Mesendoderm (in vitro differentiated cells): ENCODE results near the gene IMPACT.

Experiments
- DNase-seq: peaks from one replicate; pipeline ENCODE4 v3.0.0; 2013
- H2AK5ac ChIP-seq: 2 replicates; pipeline ENCODE4 v1.6.1; 2013; ENCODE audit warnings: low read length, inconsistent platforms
- H2BK120ac ChIP-seq: 2 replicates; pipeline ENCODE4 v1.6.1; 2013; ENCODE audit warnings: low read depth, mild to moderate bottlenecking, low read length, moderate library complexity, mixed read lengths
- H2BK15ac ChIP-seq: replicated peaks from 2 replicates; pipeline ENCODE4 v1.6.1; 2013; ENCODE audit warnings: low read depth, mild to moderate bottlenecking, moderate library complexity
- H2BK5ac ChIP-seq: 2 replicates; pipeline ENCODE4 v1.6.1; 2013; ENCODE audit warnings: low read length, inconsistent platforms
- H3K18ac ChIP-seq: 2 replicates; pipeline ENCODE4 v1.6.1; 2013; ENCODE audit warnings: mild to moderate bottlenecking, low read length, mixed read lengths
- H3K23ac ChIP-seq: one replicate; pipeline ENCODE4 v1.6.1; 2013; ENCODE audit warnings: low read length
- H3K27ac ChIP-seq: 2 replicates; pipeline ENCODE4 v1.5.1; 2013; ENCODE audit warnings: low read depth, mild to moderate bottlenecking, inconsistent platforms, low read length, moderate library complexity
- H3K27me3 ChIP-seq: 2 replicates; pipeline ENCODE4 v1.6.1; 2013; ENCODE audit warnings: low read length, control low read depth, mild to moderate bottlenecking, inconsistent platforms; ENCODE audit not compliant: insufficient read depth, poor library complexity
- H3K36me3 ChIP-seq: 2 replicates; pipeline ENCODE4 v1.6.1; 2013; ENCODE audit warnings: low read length, inconsistent platforms; ENCODE audit not compliant: control insufficient read depth, insufficient read depth
- H3K4ac ChIP-seq: one replicate; pipeline ENCODE4 v1.6.1; 2013; ENCODE audit warnings: low read depth, mild to moderate bottlenecking, low read length, moderate library complexity
- H3K4me1 ChIP-seq: 2 replicates; pipeline ENCODE4 v1.6.1; 2013; ENCODE audit warnings: low read depth, low read length, inconsistent platforms; ENCODE audit not compliant: control insufficient read depth
- H3K4me2 ChIP-seq: 2 replicates; pipeline ENCODE4 v1.6.1; 2013; ENCODE audit warnings: low read length
- H3K4me3 ChIP-seq: 2 replicates; pipeline ENCODE4 v1.5.1; 2013; ENCODE audit warnings: mild to moderate bottlenecking, low read length
- H3K56ac ChIP-seq: one replicate; pipeline ENCODE4 v1.6.1; 2013; ENCODE audit warnings: low read length
- H3K79me1 ChIP-seq: 2 replicates; pipeline ENCODE4 v1.6.1; 2013; ENCODE audit warnings: low read length, inconsistent platforms
- H3K79me2 ChIP-seq: 2 replicates; pipeline ENCODE4 v1.6.1; 2013; ENCODE audit warnings: mild to moderate bottlenecking, low read length; ENCODE audit not compliant: control insufficient read depth, insufficient read depth
- H3K9ac ChIP-seq: 2 replicates; pipeline ENCODE4 v1.6.1; 2013; ENCODE audit warnings: low read length, inconsistent platforms
- H4K5ac ChIP-seq: one replicate; pipeline ENCODE4 v1.6.1; 2013; ENCODE audit warnings: low read length
- H4K8ac ChIP-seq: one replicate; pipeline ENCODE4 v1.6.1; 2013; ENCODE audit warnings: low read depth, mild to moderate bottlenecking, control low read depth, low read length, moderate library complexity
- WGBS: extraction: QIAGEN DNeasy Blood & Tissue Kit; methylation state at CpG from one replicate; pipeline ENCODE4 v1.1.7; 2013; ENCODE audit warnings: low lambda C conversion rate, missing lambda C conversion rate; ENCODE audit not compliant: insufficient coverage; ENCODE audit errors: extremely low coverage; 5-methylcytosine and 5-hydroxymethylcytosine counted together

Gene IMPACT

DNA sequence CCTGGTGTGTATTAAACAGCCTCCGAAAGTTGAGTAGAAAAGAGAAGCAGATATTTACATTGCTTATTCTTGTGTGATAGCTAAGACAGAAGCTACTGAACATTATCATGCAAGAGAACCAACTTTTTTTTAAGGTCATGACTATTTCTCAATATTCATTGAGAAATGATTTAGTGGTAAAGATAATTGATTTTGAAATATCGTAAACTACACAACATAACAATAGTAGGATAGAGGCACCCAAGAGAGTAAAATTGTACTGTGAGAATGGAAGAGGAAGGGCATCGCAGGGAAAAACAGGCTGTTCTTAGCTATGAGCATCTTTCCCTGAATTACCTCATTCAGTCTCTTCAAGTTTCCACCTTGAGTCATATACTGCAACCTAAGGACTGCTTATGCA, 59.2 kb downstream of the IMPACT start:
- Histone ChIP-seq H2BK15ac (no peak overlapping the region), H2AK5ac (no peak overlapping the region), H3K9ac (no peak overlapping the region), H3K79me2 (no peaks in the 10 kb centered on the region), H4K5ac (no peak overlapping the region), H3K36me3 (no peaks in the 10 kb centered on the region), H3K56ac (no peak overlapping the region), H2BK5ac (no peak overlapping the region), H3K4ac (no peak overlapping the region), H4K8ac (no peak overlapping the region), H3K18ac (no peak overlapping the region), H3K4me2 (no peak overlapping the region), H3K23ac (no peak overlapping the region), H3K4me1 (no peaks in the 10 kb centered on the region), H3K27me3 (no peaks in the 10 kb centered on the region), H3K4me3 (no peak overlapping the region), H2BK120ac (no peak overlapping the region), H3K79me1 (no peaks in the 10 kb centered on the region), H3K27ac (no peak overlapping the region)
- no peak for DNase-seq
- WGBS, result no CpG with 5 or more reads among the region's 3 CpGs

- Histone ChIP-seq H4K8ac (no peak overlapping the region), H2BK5ac (no peak overlapping the region), H4K5ac (no peak overlapping the region), H3K4me2 (no peak overlapping the region), H3K4ac (no peak overlapping the region), H3K4me1 (no peaks in the 10 kb centered on the region), H2AK5ac (no peak overlapping the region), H3K23ac (no peak overlapping the region), H3K79me1 (no peaks in the 10 kb centered on the region), H3K27me3 (no peaks in the 10 kb centered on the region), H3K56ac (no peak overlapping the region), H3K27ac (no peak overlapping the region), H3K18ac (no peak overlapping the region), H3K4me3 (no peak overlapping the region), H3K9ac (no peak overlapping the region), H3K36me3 (no peaks in the 10 kb centered on the region), H2BK15ac (no peak overlapping the region), H3K79me2 (no peaks in the 10 kb centered on the region), H2BK120ac (no peak overlapping the region)
- DNase-seq, result no peak
- WGBS, result no CpG with 5 or more reads among the region's 9 CpGs
Measured at GRCh38 chr18:24486684-24487083, 60.2 kb downstream of the IMPACT start.

DNA sequence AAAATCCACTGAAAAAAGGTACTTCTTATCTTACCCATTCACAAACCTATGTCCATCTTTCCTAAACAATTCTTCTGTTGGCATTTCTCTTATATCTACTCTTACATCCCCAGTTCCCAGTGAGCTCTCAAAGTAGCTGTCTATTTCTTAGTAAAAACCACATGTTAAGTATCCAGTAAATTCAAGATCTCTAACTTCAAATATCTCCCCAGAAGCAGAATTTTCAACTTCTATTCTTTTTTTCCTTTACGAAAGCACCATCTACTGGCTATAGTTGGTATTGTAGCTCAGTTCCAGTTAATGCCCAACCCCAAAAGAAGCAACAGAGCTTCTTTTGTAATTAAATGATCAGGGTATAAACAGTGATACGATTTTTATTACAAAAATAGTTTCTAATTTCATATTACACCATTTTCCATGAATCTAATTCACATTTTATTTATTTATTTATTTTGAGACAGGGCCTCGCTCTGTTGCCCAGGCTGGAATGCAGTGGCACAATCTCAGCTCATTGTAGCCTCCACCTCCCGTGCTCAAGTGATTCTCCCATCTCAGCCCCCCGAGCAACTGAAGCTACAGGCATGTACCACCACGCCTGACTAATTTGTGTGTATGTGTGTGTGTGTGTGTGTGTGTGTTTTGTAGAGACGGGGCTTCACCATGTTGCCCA, 62.5 kb downstream of the IMPACT start:
- Histone ChIP-seq H2BK120ac (no peak overlapping the region), H3K36me3 (no peaks in the 10 kb centered on the region), H4K8ac (no peak overlapping the region), H2AK5ac (no peak overlapping the region), H4K5ac (no peak overlapping the region), H3K4ac (no peak overlapping the region), H3K4me2 (no peak overlapping the region), H3K27me3 (no peaks in the 10 kb centered on the region), H3K27ac (no peak overlapping the region), H3K56ac (no peak overlapping the region), H3K4me3 (no peak overlapping the region), H2BK15ac (no peak overlapping the region), H3K9ac (no peak overlapping the region), H3K79me1 (no peaks in the 10 kb centered on the region), H2BK5ac (no peak overlapping the region), H3K79me2 (no peaks in the 10 kb centered on the region), H3K23ac (no peak overlapping the region), H3K4me1 (no peaks in the 10 kb centered on the region), H3K18ac (no peak overlapping the region)
- no CpG with 5 or more reads among the region's 7 CpGs for WGBS
- DNase-seq, result peak; percentile 45

- no peaks in the 10 kb centered on the region for H3K4me1 ChIP-seq
- no peak overlapping the region for H2BK120ac ChIP-seq
- no peak overlapping the region for H4K8ac ChIP-seq
- no peak overlapping the region for H3K4ac ChIP-seq
- H3K4me2 ChIP-seq, result no peak overlapping the region
- no peak overlapping the region for H3K4me3 ChIP-seq
- H3K9ac ChIP-seq, result no peak overlapping the region
- no peak overlapping the region for H2BK5ac ChIP-seq
- H3K23ac ChIP-seq, result no peak overlapping the region
- H3K18ac ChIP-seq, result no peak overlapping the region
- no peak overlapping the region for H2BK15ac ChIP-seq
- H3K36me3 ChIP-seq, result no peaks in the 10 kb centered on the region
- no CpG with 5 or more reads among the region's 4 CpGs for WGBS
- no peak overlapping the region for H3K27ac ChIP-seq
- H3K56ac ChIP-seq, result no peak overlapping the region
- DNase-seq, result peak; percentile 26
- no peak overlapping the region for H2AK5ac ChIP-seq
- H4K5ac ChIP-seq, result no peak overlapping the region
- no peaks in the 10 kb centered on the region for H3K79me1 ChIP-seq
- no peaks in the 10 kb centered on the region for H3K79me2 ChIP-seq
- H3K27me3 ChIP-seq, result no peaks in the 10 kb centered on the region
Measured at GRCh38 chr18:24490539-24490938, 64.1 kb downstream of the IMPACT start.

DNA sequence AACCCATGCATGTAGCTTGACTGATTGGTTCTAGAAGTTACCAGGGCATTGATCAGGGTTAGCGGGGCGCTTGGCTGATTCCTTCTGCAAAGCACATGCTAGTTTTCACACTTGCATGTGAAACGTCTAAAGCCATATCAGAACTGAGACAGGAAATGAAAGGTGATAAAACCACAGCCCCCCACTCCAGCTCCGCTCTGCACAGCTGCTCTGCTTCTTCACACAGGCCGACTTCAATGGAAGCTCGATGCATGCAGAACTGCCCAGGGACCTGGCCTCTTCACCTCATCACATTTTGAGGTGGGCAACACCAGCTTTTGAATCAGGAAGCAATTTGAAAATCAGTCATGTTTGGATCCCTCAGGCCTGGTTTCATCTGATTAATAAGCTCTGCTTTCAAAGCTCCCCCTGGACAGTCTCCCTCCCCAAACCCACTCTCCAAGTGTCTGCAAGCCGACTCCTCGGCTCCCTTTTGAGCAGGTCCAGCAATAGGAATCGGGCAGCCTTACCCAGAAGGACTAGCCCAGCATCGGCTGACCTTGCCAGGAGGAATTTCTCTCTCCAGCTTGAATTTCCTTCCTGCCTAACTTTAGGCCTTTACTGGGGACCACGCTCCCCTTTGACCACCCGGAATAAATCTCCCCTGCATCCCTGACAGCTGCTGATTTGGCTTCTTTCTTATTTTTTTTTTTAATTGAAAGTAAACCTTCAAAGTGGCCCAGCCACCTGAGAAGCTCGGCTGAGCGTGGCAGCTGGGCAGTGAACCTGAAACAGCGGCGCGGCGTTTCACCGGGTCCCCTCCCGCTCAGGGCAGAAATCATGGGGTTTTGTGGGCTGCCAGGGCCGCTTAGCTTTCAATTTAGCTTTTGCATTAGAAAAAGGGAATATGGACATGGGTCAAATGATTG, 65.7 kb downstream of the IMPACT start:
- Histone ChIP-seq H4K5ac (no peak overlapping the region), H3K79me2 (no peaks in the 10 kb centered on the region), H3K4ac (no peak overlapping the region), H3K9ac (no peak overlapping the region), H3K27me3 (no peaks in the 10 kb centered on the region), H3K36me3 (no peaks in the 10 kb centered on the region), H3K4me3 (no peak overlapping the region), H3K4me1 (no peaks in the 10 kb centered on the region), H3K18ac (no peak overlapping the region), H3K79me1 (no peaks in the 10 kb centered on the region), H2BK5ac (no peak overlapping the region), H4K8ac (no peak overlapping the region), H3K23ac (no peak overlapping the region), H2BK15ac (no peak overlapping the region), H2BK120ac (no peak overlapping the region), H3K4me2 (no peak overlapping the region), H3K56ac (no peak overlapping the region), H2AK5ac (no peak overlapping the region), H3K27ac (no peak overlapping the region)
- DNase-seq, result peak; percentile 5
- no CpG with 5 or more reads among the region's 21 CpGs for WGBS
